Activated T-helper 1 cell treated with Interleukin-2 at 50 U/mL for 16 hours (primary cell): ENCODE results near the gene COPS3.

ENCODE experiments used
- DNase-seq: peaks from one replicate; pipeline ENCODE4 v3.0.0-alpha.2; 2020; ENCODE audit warnings: low read depth

The COPS3 gene

GRCh38 chr17:17241656-17242055 lies 39.4 kb downstream of the COPS3 start:
- DNase-seq, result no peak

- no peak for DNase-seq
These were observed 41.2 kb downstream of the COPS3 start for GRCh38 chr17:17239832-17240231.

GRCh38 chr17:17237026-17237799 lies 43.8 kb downstream of the COPS3 start, which contains the start of gene FLCN:
Gene FLCN, minus strand, starts transcription at chr17:17237168. Its CDS starts 9,031 bp downstream, at chr17:17228137.
- DNase-seq, result peak; percentile 83

DNA sequence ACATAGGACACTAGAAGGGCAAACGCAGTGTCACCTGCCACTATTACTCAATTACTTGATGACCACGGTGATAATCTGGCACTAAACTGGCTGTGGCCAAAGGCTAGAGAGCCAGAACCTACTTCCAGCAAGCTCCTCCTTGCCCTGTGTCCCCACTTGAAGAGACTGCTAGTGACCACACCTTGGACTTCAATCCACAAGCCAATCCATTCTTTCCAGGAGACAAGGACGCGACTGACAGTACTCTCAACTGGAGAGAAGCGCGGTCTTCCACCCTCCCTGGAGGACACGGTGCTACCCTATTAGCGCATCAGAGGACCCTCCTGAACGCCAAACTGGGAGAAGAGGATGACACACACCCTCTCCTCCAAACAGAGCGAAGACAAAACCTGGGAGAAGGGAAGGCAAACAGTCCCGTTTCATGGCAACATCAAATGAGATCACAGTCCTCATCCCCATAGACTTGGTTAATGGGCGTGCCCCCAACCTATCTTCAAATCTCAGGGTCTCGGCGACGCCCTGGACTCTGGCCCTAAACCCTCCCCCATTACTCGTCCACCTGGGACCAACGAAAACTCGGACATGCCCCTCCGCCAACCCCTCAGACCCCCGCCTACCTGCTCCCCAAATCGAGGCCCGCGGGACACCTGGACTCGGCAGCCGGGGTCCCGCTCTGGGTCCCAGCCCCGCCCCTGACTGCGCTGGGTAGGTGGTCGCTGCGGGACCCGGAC lies 44.6 kb downstream of the COPS3 start:
- no peak for DNase-seq

GRCh38 chr17:17235212-17236174 lies 45.6 kb downstream of the COPS3 start:
- DNase-seq, result no peak

- DNase-seq, result no peak
These were observed 48.8 kb downstream of the COPS3 start for GRCh38 chr17:17232303-17232621.

GRCh38 chr17:17231621-17232302 lies 49.3 kb downstream of the COPS3 start:
- DNase-seq, result no peak

GRCh38 chr17:17229416-17230384 lies 51.3 kb downstream of the COPS3 start:
- DNase-seq, result no peak

GRCh38 chr17:17228521-17229279 lies 52.3 kb downstream of the COPS3 start:
- DNase-seq, result no peak

GRCh38 chr17:17227608-17228520 lies 53.2 kb downstream of the COPS3 start:
- no peak for DNase-seq

GRCh38 chr17:17226451-17227265 lies 54.4 kb downstream of the COPS3 start:
- no peak for DNase-seq

- DNase-seq, result no peak
These were observed 55.1 kb downstream of the COPS3 start for GRCh38 chr17:17225901-17226300.

DNA sequence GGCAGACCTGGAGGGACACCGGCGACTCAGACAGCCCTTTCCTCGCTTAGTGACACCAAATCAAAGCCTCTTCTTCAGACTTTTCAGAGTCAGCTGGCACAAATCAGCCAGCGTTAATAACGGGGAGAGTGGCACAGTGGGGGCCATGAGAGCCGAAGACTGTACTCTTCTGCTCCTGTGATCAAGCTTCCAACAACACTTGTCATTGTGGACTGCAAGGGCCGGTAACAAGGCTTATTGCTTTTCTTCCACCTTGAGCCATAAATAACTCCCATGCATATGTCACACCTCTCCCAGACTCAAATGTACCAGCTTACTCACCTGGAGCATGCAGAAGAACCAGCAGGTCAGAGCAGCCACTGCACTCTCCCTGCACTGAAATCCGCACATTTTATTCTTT lies 56.9 kb downstream of the COPS3 start:
- DNase-seq, result no peak

DNA sequence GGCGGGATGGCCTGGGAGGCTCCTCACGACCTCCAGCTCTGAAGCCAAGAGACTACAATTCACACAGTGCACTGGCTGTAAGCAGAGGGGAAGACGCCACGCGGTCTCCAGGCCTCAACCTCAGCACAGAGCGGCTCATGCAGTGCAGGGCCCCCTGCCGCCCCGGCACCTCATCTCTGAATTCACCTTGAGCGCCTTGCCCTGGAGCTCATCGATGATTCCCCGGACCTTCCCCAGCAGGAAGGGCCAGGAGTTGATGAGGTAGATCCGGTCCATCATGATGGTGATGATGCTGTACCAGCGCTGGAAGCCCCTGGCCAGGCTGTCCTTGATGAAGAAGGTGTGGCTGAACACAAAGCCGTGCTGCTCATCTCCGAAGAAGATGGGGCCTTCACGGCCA lies 57.3 kb downstream of the COPS3 start:
- no peak for DNase-seq

DNA sequence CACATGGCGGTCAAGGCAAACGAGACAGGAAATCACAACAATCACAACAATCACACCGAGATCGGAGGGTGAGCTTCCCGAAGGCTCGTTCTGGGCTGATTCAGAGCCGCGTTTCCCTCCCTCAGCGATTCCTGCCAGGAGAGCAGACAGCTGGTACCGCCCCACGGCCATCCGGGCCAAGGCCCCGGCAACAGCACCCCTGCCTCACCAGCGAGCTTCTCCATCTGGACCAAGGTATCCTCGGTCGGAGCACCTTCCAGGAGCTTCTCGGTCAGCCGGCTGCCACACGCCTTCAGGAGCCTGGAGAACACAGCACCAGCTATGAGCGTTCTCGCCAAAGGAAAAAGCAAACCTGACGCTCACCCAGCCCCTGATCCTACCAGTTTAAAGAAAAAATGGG lies 59.7 kb downstream of the COPS3 start:
- DNase-seq, result no peak

GRCh38 chr17:17220529-17220928 lies 60.5 kb downstream of the COPS3 start:
- DNase-seq, result no peak

DNA sequence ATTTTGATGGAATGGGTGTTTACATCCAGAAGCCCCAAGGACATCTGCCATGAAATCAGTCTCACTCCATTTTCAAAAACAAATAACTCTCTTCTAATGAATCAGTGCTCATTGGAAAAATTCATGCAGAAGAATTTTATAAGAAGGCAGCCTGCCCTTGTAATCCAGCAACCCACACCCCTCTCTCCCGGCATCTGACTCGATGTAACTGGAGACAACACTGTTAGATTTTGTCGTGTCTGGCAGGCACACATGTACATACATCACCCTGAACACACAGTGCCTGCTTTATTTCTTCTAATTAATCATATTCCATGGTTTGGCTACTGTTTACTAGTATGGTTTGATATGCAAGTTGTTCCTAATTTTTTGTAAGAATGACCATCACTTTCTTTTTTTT lies 63.1 kb downstream of the COPS3 start:
- no peak for DNase-seq

DNA sequence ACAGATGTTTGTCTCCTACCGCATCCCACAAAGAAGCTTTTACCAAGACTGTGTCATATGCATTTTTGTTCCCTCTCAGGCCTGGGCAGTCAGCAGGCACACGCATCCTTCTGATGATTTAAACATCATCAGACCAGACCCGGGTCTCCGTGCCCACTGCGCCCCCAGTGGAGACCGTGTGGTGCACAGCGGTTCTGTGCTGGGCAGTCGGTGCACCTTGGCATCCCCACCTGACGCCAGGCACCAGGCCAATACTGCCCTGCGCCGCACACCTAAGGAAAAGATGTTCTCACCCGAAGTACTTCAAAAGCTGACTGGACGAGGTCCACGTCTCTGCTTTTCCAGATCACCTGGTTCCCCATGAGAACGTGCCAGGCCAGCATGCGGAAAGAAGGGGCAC lies 64.3 kb downstream of the COPS3 start:
- no peak for DNase-seq
